GM19455 (cell line): ENCODE results near the gene RPL22L1.
"Not testable (repeated sequence)": the region's sequence is repeated elsewhere in the genome, so short reads cannot be mapped to it uniquely, and the experiment has no call there.

Experiments
- ATAC-seq: cut with Tn5 transposase; IDR thresholded peaks from one replicate; pipeline ENCODE4 v1.9.1; 2021; ENCODE audit not compliant: unreplicated experiment

RPL22L1 gene

GRCh38 chr3:170835336-170835735, 34.7 kb downstream of the RPL22L1 start:
- no peak for ATAC-seq

DNA sequence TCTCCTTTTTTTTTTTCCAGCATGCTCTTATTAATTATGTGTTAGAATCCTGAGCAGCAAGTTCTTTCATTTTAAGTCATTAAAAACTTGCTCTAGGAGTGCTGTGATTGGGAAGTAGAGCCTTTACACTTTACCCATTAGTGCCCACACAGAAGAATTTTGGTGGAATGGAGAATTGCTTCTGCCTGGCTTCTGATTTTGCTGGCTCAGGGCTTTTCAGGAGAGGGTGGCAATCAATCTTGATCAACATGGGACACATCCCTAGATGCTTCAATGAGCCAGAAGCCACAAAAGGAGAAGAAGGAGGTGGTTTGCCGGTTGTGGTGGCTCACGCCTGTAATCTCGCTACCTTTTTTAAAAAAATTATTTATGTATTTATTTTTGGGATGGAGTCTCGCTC, 39.4 kb downstream of the RPL22L1 start:
- no peak for ATAC-seq

GRCh38 chr3:170829546-170830272, 40.3 kb downstream of the RPL22L1 start:
- ATAC-seq = no peak

GRCh38 chr3:170826047-170826446, 43.9 kb downstream of the RPL22L1 start:
- no peak for ATAC-seq

- ATAC-seq = not testable (repeated sequence)
These were observed 46.4 kb downstream of the RPL22L1 start for GRCh38 chr3:170823562-170823961.

- not testable (repeated sequence) for ATAC-seq
These were observed 51.7 kb downstream of the RPL22L1 start for GRCh38 chr3:170818325-170818724.

DNA sequence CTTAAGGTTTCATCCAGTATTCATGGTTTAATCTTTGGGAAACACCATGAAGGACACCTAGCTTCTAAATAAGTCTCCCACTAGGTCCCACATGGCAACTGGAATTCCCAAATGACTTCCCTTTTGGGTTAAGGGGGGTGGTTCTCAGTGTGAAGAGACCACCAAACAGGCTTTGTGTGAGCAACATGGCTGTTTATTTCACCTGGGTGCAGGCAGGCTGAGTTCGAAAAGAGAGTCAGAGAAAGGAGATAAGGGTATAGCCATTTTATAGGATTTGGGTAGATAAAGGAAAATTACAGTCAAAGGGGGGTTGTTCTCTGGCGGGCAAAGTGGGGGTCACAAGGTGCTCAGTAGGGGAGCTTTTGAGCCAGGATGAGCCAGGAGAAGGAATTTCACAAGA, 52.5 kb downstream of the RPL22L1 start:
- not testable (repeated sequence) for ATAC-seq

DNA sequence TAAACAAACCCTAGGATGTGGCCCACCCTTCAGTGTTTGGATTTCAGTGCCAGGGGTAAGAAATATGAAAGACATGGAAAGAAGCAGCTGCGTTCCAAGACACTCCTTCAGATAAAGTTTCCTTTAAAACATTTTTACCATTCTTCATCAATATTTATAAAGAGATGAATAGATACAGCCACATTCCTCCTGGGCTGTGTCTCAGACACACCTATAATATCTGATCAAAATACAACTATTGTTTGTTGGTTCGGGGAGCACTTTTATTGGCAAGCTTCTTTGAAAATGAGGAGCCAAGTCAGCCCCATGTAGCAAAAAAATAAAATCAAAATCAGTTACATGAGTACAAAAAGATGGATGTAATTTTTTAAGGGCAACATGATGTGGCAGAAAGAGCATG, 53.2 kb downstream of the RPL22L1 start:
- ATAC-seq = no peak

- ATAC-seq = no peak
These were observed 53.7 kb downstream of the RPL22L1 start for GRCh38 chr3:170816341-170816740.

DNA sequence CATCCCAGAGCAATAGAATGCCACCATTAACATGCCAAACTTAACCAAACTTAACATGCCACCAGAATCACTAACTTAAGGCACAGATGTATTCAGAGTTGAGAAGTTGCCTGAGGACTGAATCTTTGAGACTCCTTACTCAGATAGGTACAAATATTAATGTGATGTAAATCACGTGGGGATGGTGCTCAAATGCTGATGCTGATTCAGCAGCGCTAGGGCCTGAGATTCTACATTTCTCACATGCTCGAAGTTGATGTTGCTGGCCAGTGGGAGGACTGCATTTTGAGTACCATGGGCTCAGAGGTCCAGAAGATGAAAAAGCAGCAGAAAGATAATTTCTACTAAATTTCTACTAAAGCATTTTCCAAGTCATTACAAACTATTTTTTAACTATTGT, 54.1 kb downstream of the RPL22L1 start:
- no peak for ATAC-seq

GRCh38 chr3:170815340-170815739, 54.7 kb downstream of the RPL22L1 start:
- no peak for ATAC-seq
